Karpas-422 (cell line): Measurements from ENCODE around the gene SHC4. TPM values are rescaled to one million over a fixed set of nuclear protein-coding genes. Genes with fewer than 3 reads are reported as not detected.
"Not testable (repeated sequence)": the region's sequence is repeated elsewhere in the genome, so short reads cannot be mapped to it uniquely, and the experiment has no call there.

Experiments used
- DNase-seq: peaks from one replicate; pipeline ENCODE4 v3.0.0-alpha.2; 2015
- H2AFZ ChIP-seq: fragments of 200-600 bp; sonication (generic); 2 replicates; pipeline ENCODE4 v1.6.1; 2014; ENCODE audit warnings: antibody characterized with exemption, low read length, mixed read lengths
- H3K27ac ChIP-seq: fragments of 200-600 bp; sonication (generic); 2 replicates; pipeline ENCODE4 v1.5.1; 2014; ENCODE audit warnings: mild to moderate bottlenecking, low read length, moderate library complexity
- H3K27me3 ChIP-seq: fragments of 200-600 bp; sonication (generic); 2 replicates; pipeline ENCODE4 v1.6.1; 2014; ENCODE audit warnings: low read length, mixed read lengths
- H3K36me3 ChIP-seq: fragments of 200-600 bp; sonication (generic); 2 replicates; pipeline ENCODE4 v1.6.1; 2014; ENCODE audit warnings: low read length, mixed read lengths; ENCODE audit not compliant: insufficient read depth
- H3K4me1 ChIP-seq: fragments of 200-600 bp; sonication (generic); 2 replicates; pipeline ENCODE4 v1.6.1; 2014; ENCODE audit warnings: mild to moderate bottlenecking, low read length, mixed read lengths
- H3K4me2 ChIP-seq: fragments of 200-600 bp; sonication (generic); 2 replicates; pipeline ENCODE4 v1.6.1; 2014; ENCODE audit warnings: low read length, low read depth, mild to moderate bottlenecking; ENCODE audit not compliant: poor library complexity, severe bottlenecking
- H3K4me3 ChIP-seq: fragments of 200-600 bp; sonication (generic); 2 replicates; pipeline ENCODE4 v1.5.1; 2014; ENCODE audit warnings: mild to moderate bottlenecking, antibody characterized with exemption, low read length, mixed read lengths
- H3K79me2 ChIP-seq: fragments of 200-600 bp; sonication (generic); 2 replicates; pipeline ENCODE4 v1.6.1; 2014; ENCODE audit warnings: mild to moderate bottlenecking, low read length, mixed read lengths
- H3K9ac ChIP-seq: fragments of 200-600 bp; sonication (generic); 2 replicates; pipeline ENCODE4 v1.6.0; 2014; ENCODE audit warnings: low read length
- H3K9me2 ChIP-seq: fragments of 200-600 bp; sonication (generic), shearing (Covaris generic); replicated peaks from 2 replicates; pipeline ENCODE4 v1.6.0; 2014; ENCODE audit warnings: mild to moderate bottlenecking, low read length, moderate library complexity; ENCODE audit not compliant: insufficient read depth
- H3K9me3 ChIP-seq: fragments of 300-700, 200-600 bp; sonication (generic); 2 replicates; pipeline ENCODE4 v1.6.1; 2014; ENCODE audit warnings: low read length, mixed read lengths
- H4K20me1 ChIP-seq: fragments of 200-600 bp; sonication (generic); 2 replicates; pipeline ENCODE4 v1.6.1; 2014; ENCODE audit warnings: mild to moderate bottlenecking, antibody characterized with exemption, low read length, low read depth; ENCODE audit not compliant: insufficient read depth
- total RNA-seq: library from RNA; depleted of rRNA; stranded (reverse); fragments of >200 nt; shearing (Covaris generic); gene quantifications from 2 replicates; pipeline ENCODE4 v1.2.3, GENCODE V29; 2014; ENCODE audit warnings: low replicate concordance

SHC4 gene
- total RNA-seq, 1 experiment from 2014 or later: not detected

DNA sequence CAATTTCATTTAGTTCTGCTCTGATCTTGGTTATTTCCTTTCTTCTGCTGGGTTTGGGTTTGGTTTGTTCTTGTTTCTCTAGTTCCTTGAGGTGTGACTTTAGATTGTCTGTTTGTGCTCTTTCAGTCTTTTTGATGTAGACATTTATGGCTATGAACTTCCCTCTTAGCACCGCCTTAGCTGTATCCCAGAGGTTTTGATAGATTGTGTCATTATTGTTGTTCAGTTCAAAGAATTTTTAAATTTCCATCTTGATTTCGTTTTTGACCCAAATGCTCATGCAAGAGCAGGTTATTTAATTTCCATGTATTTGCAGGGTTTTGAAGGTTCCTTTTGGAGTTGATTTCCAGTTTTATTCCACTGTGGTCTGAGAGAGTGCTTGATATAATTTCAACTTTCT, 53.2 kb downstream of the SHC4 start:
- H3K4me2 ChIP-seq, H3K79me2 ChIP-seq, H3K4me1 ChIP-seq, H2AFZ ChIP-seq, H3K27ac ChIP-seq, H3K9me2 ChIP-seq, H4K20me1 ChIP-seq, H3K9me3 ChIP-seq, H3K36me3 ChIP-seq, H3K9ac ChIP-seq, H3K27me3 ChIP-seq, DNase-seq, H3K4me3 ChIP-seq: not testable (repeated sequence)

DNA sequence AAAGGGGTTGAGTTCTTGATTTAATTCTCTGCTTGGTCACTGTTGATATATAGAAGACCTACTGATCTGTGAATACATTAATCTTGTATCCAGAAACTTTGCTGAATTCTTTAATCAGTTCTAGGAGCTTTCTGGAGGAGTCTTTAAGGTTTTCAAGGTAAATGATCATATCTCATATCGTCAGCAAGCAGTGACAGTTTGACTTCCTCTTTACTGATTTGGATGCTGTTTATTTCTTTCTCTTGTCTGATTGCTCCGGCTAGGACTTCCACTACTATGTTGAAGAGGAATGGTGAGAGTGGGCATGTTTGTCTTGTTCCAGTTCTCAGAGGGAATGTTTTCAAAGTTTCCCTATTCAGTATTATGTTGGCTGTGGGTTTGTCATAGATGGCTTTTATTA, 54.4 kb downstream of the SHC4 start:
- not testable (repeated sequence) for H3K79me2 ChIP-seq, H3K4me3 ChIP-seq, H4K20me1 ChIP-seq, DNase-seq, H3K27ac ChIP-seq, H3K4me2 ChIP-seq, H2AFZ ChIP-seq, H3K4me1 ChIP-seq, H3K9ac ChIP-seq, H3K9me3 ChIP-seq, H3K9me2 ChIP-seq, H3K27me3 ChIP-seq, H3K36me3 ChIP-seq

DNA sequence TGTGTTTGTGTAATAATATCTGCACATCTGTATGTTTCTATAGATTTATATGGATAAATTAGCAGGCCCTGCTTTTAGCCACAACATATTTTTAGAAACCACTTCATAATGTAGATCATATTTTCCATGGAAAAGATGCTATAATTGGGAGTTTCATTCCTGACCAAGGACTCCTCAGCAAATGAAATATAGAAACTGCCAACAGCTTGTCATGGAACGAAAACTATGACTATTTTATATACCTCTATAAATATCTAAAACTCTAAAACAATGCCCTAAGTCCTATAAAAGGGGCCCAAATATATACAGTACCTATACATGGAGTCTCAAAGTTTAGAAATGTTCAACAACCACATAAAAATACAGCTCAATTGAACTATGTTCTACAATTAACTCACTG, 57.9 kb downstream of the SHC4 start:
- H3K27ac ChIP-seq: no peak overlapping the region
- no peaks in the 10 kb centered on the region for H3K9me2 ChIP-seq
- no peak overlapping the region for H2AFZ ChIP-seq
- no peaks in the 10 kb centered on the region for H3K27me3 ChIP-seq
- no peak overlapping the region for H3K4me3 ChIP-seq
- no peaks in the 10 kb centered on the region for H3K36me3 ChIP-seq
- H3K4me1 ChIP-seq: no peaks in the 10 kb centered on the region
- no peaks in the 10 kb centered on the region for H4K20me1 ChIP-seq
- H3K9me3 ChIP-seq: no peaks in the 10 kb centered on the region
- DNase-seq: no peak
- no peak overlapping the region for H3K4me2 ChIP-seq
- no peak overlapping the region for H3K9ac ChIP-seq
- no peaks in the 10 kb centered on the region for H3K79me2 ChIP-seq

DNA sequence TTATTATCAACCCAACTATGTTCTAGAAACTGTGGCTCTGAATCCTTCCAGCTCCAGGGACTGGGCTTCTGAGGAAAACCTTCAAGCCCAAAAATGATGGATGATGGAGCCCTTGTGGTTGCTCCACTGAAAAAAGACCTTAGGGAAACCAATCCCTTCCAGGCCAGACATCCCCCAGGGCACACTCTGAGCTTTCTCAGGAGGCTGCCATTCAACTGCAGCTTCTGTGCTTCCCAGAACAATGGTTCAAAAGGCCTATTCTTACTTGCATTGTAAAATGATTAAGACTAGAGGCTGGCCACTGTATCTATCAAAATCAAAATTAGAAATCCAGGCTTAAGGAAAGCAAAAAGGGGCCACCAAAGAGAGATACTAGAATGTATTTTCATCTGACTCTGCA, 58.5 kb downstream of the SHC4 start:
- Histone ChIP-seq H3K9ac (no peak overlapping the region), H3K4me3 (no peak overlapping the region), H3K9me2 (no peaks in the 10 kb centered on the region), H3K4me1 (no peaks in the 10 kb centered on the region), H3K27ac (no peak overlapping the region), H3K27me3 (no peaks in the 10 kb centered on the region), H4K20me1 (no peaks in the 10 kb centered on the region), H3K9me3 (no peaks in the 10 kb centered on the region), H3K4me2 (no peak overlapping the region), H2AFZ (no peak overlapping the region), H3K36me3 (no peaks in the 10 kb centered on the region), H3K79me2 (no peaks in the 10 kb centered on the region)
- DNase-seq: no peak

DNA sequence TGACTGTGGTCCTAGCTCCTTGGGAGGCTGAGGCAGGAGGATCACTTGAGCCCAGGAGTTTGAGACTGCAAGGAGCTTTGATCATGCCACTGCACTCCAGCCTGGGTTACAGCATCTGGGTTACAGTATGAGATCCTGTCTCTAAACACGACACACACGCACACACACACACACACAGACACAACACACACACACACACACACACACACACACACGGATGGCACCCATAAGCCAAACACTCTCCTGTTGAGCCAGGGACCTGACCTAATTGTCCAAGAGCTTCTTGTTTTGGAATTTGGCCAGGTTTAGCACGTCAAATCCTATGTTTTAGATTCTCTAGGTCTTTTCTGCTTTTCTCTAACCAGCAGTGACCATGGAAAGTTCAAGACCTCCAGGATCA, 59.0 kb downstream of the SHC4 start:
- DNase-seq: no peak
- Histone ChIP-seq H3K9me3 (no peaks in the 10 kb centered on the region), H2AFZ (no peak overlapping the region), H3K79me2 (no peaks in the 10 kb centered on the region), H3K4me1 (no peaks in the 10 kb centered on the region), H3K9ac (no peak overlapping the region), H3K4me3 (no peak overlapping the region), H4K20me1 (no peaks in the 10 kb centered on the region), H3K27ac (no peak overlapping the region), H3K9me2 (no peaks in the 10 kb centered on the region), H3K4me2 (no peak overlapping the region), H3K27me3 (no peaks in the 10 kb centered on the region), H3K36me3 (no peaks in the 10 kb centered on the region)

DNA sequence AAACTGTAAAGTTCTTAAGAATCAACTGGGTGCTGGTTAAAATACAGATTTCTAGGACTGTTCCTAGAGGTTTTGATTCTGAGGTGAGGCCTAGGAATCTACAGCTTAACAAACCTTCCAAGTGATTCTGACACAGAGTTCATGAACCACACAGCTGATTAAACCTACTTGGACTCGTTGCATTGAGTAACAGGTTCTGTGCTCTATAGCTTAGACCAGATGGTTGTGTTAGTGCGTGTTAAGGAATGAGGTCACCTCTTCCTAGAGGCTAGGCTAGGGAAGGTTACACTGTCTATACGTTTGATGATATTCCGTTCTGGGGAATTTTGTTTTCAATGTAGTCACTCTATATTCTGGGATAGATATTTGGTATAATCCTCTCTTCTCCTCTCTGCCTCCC, 63.9 kb downstream of the SHC4 start:
- no peak for DNase-seq
- no peaks in the 10 kb centered on the region for H3K79me2 ChIP-seq
- H3K9ac ChIP-seq: no peak overlapping the region
- no peaks in the 10 kb centered on the region for H3K9me3 ChIP-seq
- H3K27me3 ChIP-seq: no peaks in the 10 kb centered on the region
- H2AFZ ChIP-seq: no peak overlapping the region
- H3K36me3 ChIP-seq: no peaks in the 10 kb centered on the region
- no peak overlapping the region for H3K4me3 ChIP-seq
- no peaks in the 10 kb centered on the region for H4K20me1 ChIP-seq
- H3K4me1 ChIP-seq: peaks cover 3% of the 10 kb centered on the region; the same call in 1 of the 2 replicates
- no peak overlapping the region for H3K4me2 ChIP-seq
- H3K27ac ChIP-seq: no peak overlapping the region
- H3K9me2 ChIP-seq: no peaks in the 10 kb centered on the region

DNA sequence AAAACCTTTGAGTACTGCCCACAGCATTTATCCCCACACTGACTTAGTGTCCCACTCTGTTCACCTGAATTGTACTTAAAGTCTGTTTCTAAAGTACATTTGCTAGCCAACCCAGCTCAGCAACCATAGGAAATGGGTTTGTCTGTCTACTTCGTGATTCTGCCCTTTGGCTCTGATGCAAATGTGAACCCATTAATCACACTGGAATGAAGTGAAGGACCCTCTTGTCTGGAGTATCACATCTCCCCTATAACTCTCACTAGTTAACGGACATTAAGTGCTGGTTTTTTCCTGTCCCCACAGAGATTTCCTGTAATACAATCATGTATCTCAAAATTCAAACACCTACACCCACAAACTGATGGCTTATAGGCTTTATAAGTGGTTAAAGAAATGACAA, 65.3 kb downstream of the SHC4 start:
- no peak overlapping the region for H2AFZ ChIP-seq
- peaks cover 3% of the 10 kb centered on the region; the same call in 1 of the 2 replicates for H3K4me1 ChIP-seq
- H3K27ac ChIP-seq: no peak overlapping the region
- H3K79me2 ChIP-seq: no peaks in the 10 kb centered on the region
- H4K20me1 ChIP-seq: no peaks in the 10 kb centered on the region
- H3K9me2 ChIP-seq: no peaks in the 10 kb centered on the region
- no peak overlapping the region for H3K4me3 ChIP-seq
- no peak for DNase-seq
- H3K36me3 ChIP-seq: no peaks in the 10 kb centered on the region
- no peaks in the 10 kb centered on the region for H3K9me3 ChIP-seq
- H3K9ac ChIP-seq: no peak overlapping the region
- peak overlapping the region; percentile 20 for H3K4me2 ChIP-seq
- no peaks in the 10 kb centered on the region for H3K27me3 ChIP-seq

DNA sequence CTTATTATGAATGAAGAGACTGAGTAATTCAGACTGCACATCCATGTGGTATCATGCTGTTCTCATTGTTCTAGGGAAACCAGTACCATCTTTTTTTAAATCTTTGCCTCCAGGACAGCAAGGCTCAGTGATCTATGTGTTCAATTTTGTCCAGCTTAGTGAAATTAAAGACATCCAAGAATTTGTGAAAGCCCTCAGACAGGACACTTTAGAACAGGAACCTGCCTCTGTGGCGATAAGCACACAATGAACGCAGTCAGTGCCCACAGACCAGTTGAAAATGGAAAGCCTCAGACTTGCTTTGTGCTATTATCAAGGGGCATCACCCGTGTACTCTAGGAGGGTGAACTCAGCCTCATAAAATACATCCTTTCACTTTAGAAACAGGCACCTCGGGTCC, 65.7 kb downstream of the SHC4 start:
- H3K4me1 ChIP-seq: peaks cover 3% of the 10 kb centered on the region; the same call in 1 of the 2 replicates
- H3K27ac ChIP-seq: no peak overlapping the region
- peak overlapping the region; percentile 20 for H3K4me2 ChIP-seq
- no peak overlapping the region for H2AFZ ChIP-seq
- no peaks in the 10 kb centered on the region for H3K9me3 ChIP-seq
- no peaks in the 10 kb centered on the region for H4K20me1 ChIP-seq
- no peaks in the 10 kb centered on the region for H3K36me3 ChIP-seq
- no peak overlapping the region for H3K4me3 ChIP-seq
- H3K9me2 ChIP-seq: no peaks in the 10 kb centered on the region
- no peaks in the 10 kb centered on the region for H3K27me3 ChIP-seq
- H3K79me2 ChIP-seq: no peaks in the 10 kb centered on the region
- no peak for DNase-seq
- H3K9ac ChIP-seq: no peak overlapping the region
